Left lung (tissue), 10 donors: Measurements from ENCODE around the gene PROS1. TPM values are rescaled to one million over a fixed set of nuclear protein-coding genes. Genes with fewer than 3 reads are reported as not detected.
"Not testable (repeated sequence)": the region's sequence is repeated elsewhere in the genome, so short reads cannot be mapped to it uniquely, and the experiment has no call there.

Source experiments
- ATAC-seq: fragments of 200-7000 bp; cut with Tn5 transposase; one replicate; pipeline ENCODE4 v1.9.1; 2020; ENCODE audit warnings: moderate library complexity
- DNase-seq, 4 donors: peaks; one replicate each; pipeline ENCODE4 v3.0.0-alpha.2; 2013 to 2020
- H3K27ac ChIP-seq, 2 donors: fragments of 200-600 bp; sonication (generic) in 1 of 2; one replicate each; pipeline versions ENCODE4 v1.5.0 to v1.8.0; 2020 to 2021
- H3K27me3 ChIP-seq, 2 donors: fragments of 200-600 bp; sonication (generic) in 1 of 2; one replicate each; pipeline versions ENCODE4 v1.5.0 to v1.8.0; 2020 to 2021
- H3K36me3 ChIP-seq, 2 donors: fragments of 200-600 bp; sonication (generic) in 1 of 2; one replicate each; pipeline versions ENCODE4 v1.5.0 to v1.8.0; 2020 to 2021
- H3K4me1 ChIP-seq, 2 donors: fragments of 200-600 bp; one replicate each; pipeline ENCODE4 v1.8.0; 2021
- H3K4me3 ChIP-seq, 2 donors: fragments of 200-600 bp; sonication (generic) in 1 of 2; one replicate each; pipeline versions ENCODE4 v1.5.0 to v1.8.0; 2020 to 2021; ENCODE audit warnings: mild to moderate bottlenecking in 1 of 2
- H3K9me3 ChIP-seq, 2 donors: fragments of 200-600 bp; sonication (generic) in 1 of 2; one replicate each; pipeline versions ENCODE4 v1.5.0 to v1.8.0; 2020 to 2021
- intact Hi-C, 2 donors: fragments of 100-400 bp; cut with DNase I; formaldehyde crosslinking; loops; one replicate each; pipeline versions ENCODE4 v1.11.2 to v1.14.2; 2022
- polyA plus RNA-seq, 6 donors: library from polyadenylated mRNA; unstranded; fragments of 120-200 nt; gene quantifications; one replicate each; pipeline ENCODE4 v1.2.1, GENCODE V29; 2013; ENCODE audit not compliant: insufficient read length in 6 of 6
- total RNA-seq, 2 donors: library from RNA; stranded (reverse); fragmentation: NEBNext Ultra II Directional; extraction: Animal tissue kit (Norgen Biotek cat#: 25700); gene quantifications; one replicate each; pipeline ENCODE4 v1.2.1, GENCODE V29; 2021
- TF ChIP-seq, protein P1 (sequence below), 2 donors: fragments of 200-600 bp; sonication (generic) in 1 of 2; IDR thresholded peaks; one replicate each; pipeline versions ENCODE4 v1.5.0 to v1.8.0; 2021; ENCODE audit warnings: antibody characterized with exemption in 2 of 2
- donor health status: DM: no; HTN: yes; CAD: no.
- donor health status: DM: no; HTN: no; CAD: no.

Gene PROS1
- total and polyA plus RNA-seq, 8 donors = 22.7 to 119 (median 27.9) TPM

DNA sequence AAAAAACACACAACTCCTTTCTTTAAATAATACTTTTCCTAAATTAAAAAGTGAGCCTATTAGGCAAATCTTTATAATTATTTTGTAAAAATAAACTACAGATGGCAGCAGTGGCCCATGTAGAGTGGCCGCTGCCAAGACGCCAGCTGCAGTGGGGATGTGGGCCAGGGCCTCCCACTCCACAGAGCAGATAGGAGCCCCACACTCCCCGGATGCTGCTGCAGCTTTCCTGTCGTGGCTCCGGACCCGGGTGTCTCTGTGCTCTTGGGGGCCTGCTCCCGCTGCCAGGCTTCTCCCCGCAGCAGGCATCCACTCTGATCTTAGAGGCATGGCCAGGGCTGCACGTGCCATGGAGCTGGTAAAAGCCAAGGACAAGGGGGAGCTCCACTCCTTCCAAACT, 67.5 kb downstream of the PROS1 start:
- Histone ChIP-seq H3K27ac (no peak overlapping the region), H3K27me3 (no peaks in the 10 kb centered on the region), H3K4me1 (no peaks in the 10 kb centered on the region), H3K9me3 (peaks cover 0 to 6% of the 10 kb centered on the region in 2 donors), H3K4me3 (no peak overlapping the region), H3K36me3 (peaks cover 0 to 8% of the 10 kb centered on the region in 2 donors)
- ATAC-seq = peak; percentile 49
- intact Hi-C loops = no loop called here
- TF ChIP-seq, protein P1, sequence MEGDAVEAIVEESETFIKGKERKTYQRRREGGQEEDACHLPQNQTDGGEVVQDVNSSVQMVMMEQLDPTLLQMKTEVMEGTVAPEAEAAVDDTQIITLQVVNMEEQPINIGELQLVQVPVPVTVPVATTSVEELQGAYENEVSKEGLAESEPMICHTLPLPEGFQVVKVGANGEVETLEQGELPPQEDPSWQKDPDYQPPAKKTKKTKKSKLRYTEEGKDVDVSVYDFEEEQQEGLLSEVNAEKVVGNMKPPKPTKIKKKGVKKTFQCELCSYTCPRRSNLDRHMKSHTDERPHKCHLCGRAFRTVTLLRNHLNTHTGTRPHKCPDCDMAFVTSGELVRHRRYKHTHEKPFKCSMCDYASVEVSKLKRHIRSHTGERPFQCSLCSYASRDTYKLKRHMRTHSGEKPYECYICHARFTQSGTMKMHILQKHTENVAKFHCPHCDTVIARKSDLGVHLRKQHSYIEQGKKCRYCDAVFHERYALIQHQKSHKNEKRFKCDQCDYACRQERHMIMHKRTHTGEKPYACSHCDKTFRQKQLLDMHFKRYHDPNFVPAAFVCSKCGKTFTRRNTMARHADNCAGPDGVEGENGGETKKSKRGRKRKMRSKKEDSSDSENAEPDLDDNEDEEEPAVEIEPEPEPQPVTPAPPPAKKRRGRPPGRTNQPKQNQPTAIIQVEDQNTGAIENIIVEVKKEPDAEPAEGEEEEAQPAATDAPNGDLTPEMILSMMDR (IDR thresholded peaks at IDR 0.05) = no peak
- peak in 3 of 4 donors; percentile 17 to 68 (median 57) for DNase-seq

DNA sequence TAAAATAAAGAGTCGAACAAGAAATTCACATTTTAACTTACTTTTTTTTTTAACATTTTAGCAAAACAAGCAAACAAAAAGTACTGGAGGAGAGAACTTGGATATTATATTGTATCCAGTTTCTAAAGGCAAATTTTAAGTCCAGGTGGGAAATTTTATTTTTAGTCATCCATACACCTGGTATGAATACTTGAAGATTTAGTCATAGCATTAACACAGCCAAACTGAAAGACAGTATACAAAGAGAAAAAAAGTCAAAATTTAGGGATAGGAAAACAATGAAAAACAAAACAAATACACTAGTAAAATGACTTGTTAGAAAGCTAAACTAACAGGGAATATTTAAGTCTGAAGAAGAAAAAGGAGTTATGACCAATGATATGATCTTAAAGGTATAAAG, 69.1 kb downstream of the PROS1 start:
- H3K27me3 ChIP-seq = no peaks in the 10 kb centered on the region
- H3K27ac ChIP-seq = no peak overlapping the region
- ATAC-seq = no peak
- H3K4me1 ChIP-seq = no peaks in the 10 kb centered on the region
- DNase-seq = no peak
- peaks cover 0 to 8% of the 10 kb centered on the region in 2 donors for H3K36me3 ChIP-seq
- H3K9me3 ChIP-seq = peaks cover 0 to 6% of the 10 kb centered on the region in 2 donors
- TF ChIP-seq, protein P1 (IDR thresholded peaks at IDR 0.05) = no peak
- H3K4me3 ChIP-seq = no peak overlapping the region
- intact Hi-C loops = no loop called here

DNA sequence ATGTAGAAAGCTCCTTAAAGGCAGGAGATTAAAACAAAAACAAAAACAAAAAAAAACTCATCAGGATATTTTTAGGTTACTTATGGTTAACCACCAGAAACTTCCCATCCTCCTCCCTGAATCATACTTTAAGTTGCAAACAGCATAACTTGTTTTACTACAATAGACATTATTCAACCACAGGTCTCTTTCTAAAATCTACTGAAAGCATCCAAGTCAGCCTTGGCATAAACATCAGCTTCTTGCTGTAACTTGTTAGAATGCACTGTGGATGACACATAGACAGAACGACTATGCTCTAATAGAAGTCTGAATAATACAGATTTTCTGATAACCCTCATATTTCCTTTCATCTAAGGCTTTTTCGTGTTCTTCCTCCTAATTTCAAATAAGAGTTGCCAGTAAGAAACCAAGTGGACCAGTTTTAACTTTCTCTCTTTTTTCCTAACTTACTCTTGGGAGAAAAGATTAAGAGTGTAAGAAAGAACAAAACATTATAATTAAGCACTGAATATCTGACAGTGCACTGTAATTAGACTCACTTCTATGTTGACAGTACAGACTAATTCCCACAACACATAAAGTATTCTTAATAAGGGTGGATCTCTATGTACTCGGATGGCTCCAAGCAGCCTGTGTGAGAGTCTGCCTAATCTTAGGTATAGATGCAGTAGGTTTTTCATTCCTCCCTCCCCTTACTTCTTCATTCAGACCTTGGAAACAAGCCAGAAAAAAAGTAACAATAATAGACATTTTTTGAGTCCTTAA, 95.3 kb downstream of the PROS1 start:
- H3K4me3 ChIP-seq, H3K4me1 ChIP-seq, intact Hi-C loops, H3K9me3 ChIP-seq, DNase-seq, H3K27ac ChIP-seq, ATAC-seq, H3K27me3 ChIP-seq, H3K36me3 ChIP-seq: not testable (repeated sequence)

DNA sequence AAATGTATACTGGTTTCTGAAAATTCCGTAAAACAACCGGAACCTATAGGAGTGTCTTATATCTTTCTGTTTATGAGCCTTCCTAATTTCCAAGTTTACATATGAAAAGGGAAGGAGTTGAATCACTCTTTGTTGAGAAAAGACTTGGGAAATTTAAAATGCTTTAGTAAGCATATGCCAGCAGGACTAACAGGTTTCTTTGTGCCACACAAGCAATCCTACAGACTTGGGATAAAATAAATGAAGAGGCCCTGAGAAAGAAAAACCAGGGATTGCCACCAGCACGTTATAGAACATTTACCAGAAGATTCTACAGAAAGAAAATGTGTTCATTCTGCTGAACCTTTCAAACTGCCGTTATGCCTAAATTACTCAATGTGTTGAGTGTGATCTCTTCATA, 96.3 kb downstream of the PROS1 start:
- intact Hi-C loops, ATAC-seq: not testable (repeated sequence)

DNA sequence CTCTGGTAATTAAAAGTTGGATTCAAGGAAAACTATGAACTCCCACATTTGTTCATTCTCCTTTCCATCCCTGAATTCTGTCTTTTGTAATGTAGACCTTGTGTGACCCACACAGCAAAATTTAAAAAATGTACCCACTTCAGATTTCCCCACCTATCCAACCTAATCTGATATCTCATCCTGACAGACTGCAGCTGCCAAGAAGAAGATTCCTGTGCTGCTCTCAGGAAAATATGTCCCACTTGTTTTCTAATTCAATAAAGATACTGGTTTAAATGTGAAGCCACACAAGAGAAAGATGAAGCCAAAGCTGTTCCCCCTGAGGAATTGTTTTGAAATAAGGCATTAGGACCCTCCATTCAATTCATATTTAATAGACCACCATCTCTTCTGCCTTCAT, 100.3 kb downstream of the PROS1 start:
- DNase-seq, H3K4me1 ChIP-seq, H3K27ac ChIP-seq, H3K36me3 ChIP-seq, H3K9me3 ChIP-seq, ATAC-seq, intact Hi-C loops, H3K4me3 ChIP-seq, H3K27me3 ChIP-seq: not testable (repeated sequence)

More for the DNA sequence above, 96.3 kb downstream of the PROS1 start:
- H3K36me3 ChIP-seq, H3K4me1 ChIP-seq, H3K4me3 ChIP-seq, DNase-seq, H3K27ac ChIP-seq, H3K27me3 ChIP-seq, H3K9me3 ChIP-seq: not testable (repeated sequence)

DNA sequence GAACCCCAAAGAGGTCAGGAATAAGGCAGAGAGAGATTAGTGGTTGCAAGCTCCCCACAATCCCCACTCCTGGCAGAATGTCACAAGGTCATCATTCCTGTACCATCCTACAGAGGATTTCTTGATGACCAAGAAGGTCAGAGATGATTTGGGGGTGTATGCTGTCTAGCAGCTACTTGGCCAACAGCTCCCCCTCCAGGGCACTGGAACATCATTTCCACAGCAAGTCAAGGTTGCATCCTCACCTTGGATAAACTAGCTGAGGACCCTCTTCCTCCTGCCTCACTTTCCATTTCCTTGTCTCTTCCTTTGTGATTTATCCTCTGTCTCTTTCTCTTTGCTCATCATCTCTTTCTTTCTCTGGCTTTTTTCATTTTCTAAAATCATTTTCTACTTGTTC, 106.3 kb downstream of the PROS1 start:
- Histone ChIP-seq H3K27ac (no peak overlapping the region), H3K4me1 (no peaks in the 10 kb centered on the region), H3K27me3 (no peaks in the 10 kb centered on the region), H3K9me3 (no peaks in the 10 kb centered on the region), H3K36me3 (no peaks in the 10 kb centered on the region), H3K4me3 (no peak overlapping the region)
- ATAC-seq (no peak), DNase-seq (no peak)
- TF ChIP-seq, protein P1 (IDR thresholded peaks at IDR 0.05) = no peak
- intact Hi-C loops = no loop called here

DNA sequence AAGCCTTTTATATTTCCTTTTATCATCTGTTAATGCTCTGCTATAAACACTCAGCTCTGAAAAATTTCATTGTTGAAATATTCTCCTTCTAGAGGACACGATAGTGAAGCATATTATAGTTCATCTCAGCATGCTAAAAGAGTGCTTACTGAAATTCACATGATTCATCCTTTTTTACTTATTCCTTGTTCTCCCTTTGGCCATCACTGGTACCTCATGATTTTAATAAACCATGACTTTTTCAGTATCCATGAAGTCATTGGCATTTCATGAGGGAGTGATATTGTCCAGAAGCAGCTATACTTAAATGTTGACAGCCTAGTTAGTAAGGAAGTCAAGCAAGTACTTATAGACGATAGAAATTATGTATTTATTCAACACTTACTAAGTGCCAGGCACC, 112.7 kb downstream of the PROS1 start:
- TF ChIP-seq, protein P1 (IDR thresholded peaks at IDR 0.05) = no peak
- intact Hi-C loops = no loop called here
- no peaks in the 10 kb centered on the region for H3K4me1 ChIP-seq

More for the DNA sequence above, 112.7 kb downstream of the PROS1 start:
- H3K36me3 ChIP-seq = no peaks in the 10 kb centered on the region
- no peak overlapping the region for H3K4me3 ChIP-seq
- DNase-seq (no peak), ATAC-seq (no peak)
- no peaks in the 10 kb centered on the region for H3K27me3 ChIP-seq
- H3K9me3 ChIP-seq = no peaks in the 10 kb centered on the region
- no peak overlapping the region for H3K27ac ChIP-seq
